H7 (cell line): ENCODE results near the gene PCGF3. TPM values are rescaled to one million over a fixed set of nuclear protein-coding genes. Genes with fewer than 3 reads are reported as not detected.
A peak's percentile ranks its signal among the peaks of the same experiment; 100 is the strongest.
"Not testable (repeated sequence)": the region's sequence is repeated elsewhere in the genome, so short reads cannot be mapped to it uniquely, and the experiment has no call there.

Experiments
- DNase-seq: peaks from one replicate; pipeline ENCODE4 v3.0.0; 2012
- H3K27me3 ChIP-seq: 2 replicates; pipeline ENCODE4 v1.6.0; 2011; ENCODE audit warnings: mild to moderate bottlenecking, low read length; ENCODE audit not compliant: control insufficient read depth, insufficient read depth
- H3K36me3 ChIP-seq: replicated peaks from 2 replicates; pipeline ENCODE4 v1.5.1; 2011; ENCODE audit warnings: low read length; ENCODE audit not compliant: control insufficient read depth, insufficient read depth
- H3K4me3 ChIP-seq: 2 replicates; pipeline ENCODE4 v1.5.1; 2011; ENCODE audit warnings: low read depth, mild to moderate bottlenecking, control low read depth, low read length, moderate library complexity; ENCODE audit not compliant: insufficient read depth
- total RNA-seq: library from RNA; depleted of rRNA; stranded (reverse); fragments of >200 nt; shearing (Covaris generic); gene quantifications from 2 replicates; pipeline ENCODE4 v1.2.3, GENCODE V29; 2014

Gene PCGF3
- total RNA-seq, 1 experiment from 2014 or later: 53.6 TPM

DNA sequence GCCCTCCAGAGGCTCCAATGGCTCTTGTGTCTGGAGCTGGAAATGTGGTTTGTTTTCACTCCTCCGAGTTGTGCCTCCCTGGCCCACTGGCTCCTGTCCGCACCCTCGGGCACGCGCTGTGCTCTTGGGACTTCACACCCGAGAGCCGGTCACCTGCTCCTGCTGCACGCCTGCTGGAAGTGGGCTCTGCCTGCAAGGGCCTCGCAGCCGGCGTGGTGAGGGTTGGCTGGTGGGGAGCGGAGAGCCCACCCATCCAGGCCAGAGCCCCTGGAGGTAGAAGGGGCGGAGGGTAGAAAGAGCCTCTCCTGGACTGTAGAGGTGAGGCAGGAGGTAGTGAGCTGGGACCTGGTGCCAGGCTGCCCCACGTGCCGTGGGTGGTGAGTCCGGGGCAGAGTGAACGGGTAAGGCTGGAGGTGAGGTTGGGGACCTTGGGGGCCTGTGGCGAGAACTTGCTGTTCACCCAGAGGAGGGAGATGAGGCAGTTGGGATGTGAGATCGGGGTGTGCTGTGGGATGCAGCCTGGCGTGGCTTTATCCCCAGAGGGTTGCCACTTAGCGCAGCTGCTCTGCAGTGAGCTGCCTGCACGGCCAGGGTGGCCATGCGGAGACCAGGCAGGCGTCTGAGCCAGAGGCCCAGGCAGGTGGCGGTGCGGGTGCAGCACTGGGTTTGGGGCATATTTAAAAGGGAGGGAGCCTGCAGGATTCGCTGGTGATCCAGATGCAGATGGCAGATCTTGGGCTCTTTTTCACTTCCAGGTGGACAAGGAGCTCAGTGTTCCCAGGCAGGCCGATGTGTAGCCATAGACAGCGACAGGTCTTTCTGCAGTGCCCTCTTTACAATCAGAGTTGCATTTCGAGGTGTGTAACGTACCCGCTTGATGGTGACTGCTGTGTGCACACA lies 48.8 kb downstream of the PCGF3 start:
- no peaks in the 10 kb centered on the region for H3K27me3 ChIP-seq
- H3K36me3 ChIP-seq: peaks cover 1% of the 10 kb centered on the region
- DNase-seq: no peak
- no peak overlapping the region for H3K4me3 ChIP-seq

DNA sequence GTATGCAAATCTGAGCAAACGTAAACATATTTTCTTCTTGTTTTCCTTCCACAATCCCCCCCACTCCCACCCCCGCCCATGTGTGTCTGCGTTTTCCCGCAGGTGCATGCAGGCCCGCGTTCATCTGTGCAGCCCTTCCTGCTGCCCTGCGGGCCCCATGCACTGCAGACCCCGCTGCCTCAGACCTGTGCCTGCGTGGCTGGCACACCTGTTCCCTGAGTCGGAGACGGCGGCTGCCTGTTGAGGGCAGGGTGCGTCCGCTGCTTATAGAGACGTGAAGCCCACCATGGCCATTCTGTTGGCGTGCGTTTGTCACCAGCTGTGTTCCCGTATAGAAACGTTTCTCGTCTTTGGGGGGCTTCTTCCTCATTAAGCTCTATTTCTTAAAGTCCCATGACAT lies 51.5 kb downstream of the PCGF3 start:
- DNase-seq: peak; percentile 23
- Histone ChIP-seq H3K36me3 (peaks cover 5% of the 10 kb centered on the region), H3K4me3 (no peak overlapping the region), H3K27me3 (no peaks in the 10 kb centered on the region)

DNA sequence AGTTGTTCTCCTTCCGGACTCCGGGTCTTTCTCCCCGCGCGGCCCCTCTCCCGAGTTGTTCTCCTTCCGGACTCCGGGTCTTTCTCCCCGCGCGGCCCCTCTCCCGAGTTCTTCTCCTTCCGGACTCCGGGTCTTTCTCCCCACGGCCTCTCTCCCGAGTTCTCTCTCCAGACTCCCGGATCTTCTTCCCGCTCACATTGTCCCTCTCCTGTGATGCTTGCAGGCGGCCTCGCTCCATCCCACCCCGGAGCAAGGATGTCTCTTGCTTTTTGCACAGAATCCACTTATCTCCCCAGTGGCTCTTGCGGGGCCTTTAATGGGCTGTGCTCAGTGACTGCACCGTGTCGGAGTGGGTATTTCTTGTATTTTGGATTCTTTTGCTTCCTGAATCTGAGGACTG lies 54.2 kb downstream of the PCGF3 start:
- H3K27me3 ChIP-seq, H3K4me3 ChIP-seq: not testable (repeated sequence)
- peaks cover 12% of the 10 kb centered on the region for H3K36me3 ChIP-seq
- DNase-seq: peak; percentile 70

DNA sequence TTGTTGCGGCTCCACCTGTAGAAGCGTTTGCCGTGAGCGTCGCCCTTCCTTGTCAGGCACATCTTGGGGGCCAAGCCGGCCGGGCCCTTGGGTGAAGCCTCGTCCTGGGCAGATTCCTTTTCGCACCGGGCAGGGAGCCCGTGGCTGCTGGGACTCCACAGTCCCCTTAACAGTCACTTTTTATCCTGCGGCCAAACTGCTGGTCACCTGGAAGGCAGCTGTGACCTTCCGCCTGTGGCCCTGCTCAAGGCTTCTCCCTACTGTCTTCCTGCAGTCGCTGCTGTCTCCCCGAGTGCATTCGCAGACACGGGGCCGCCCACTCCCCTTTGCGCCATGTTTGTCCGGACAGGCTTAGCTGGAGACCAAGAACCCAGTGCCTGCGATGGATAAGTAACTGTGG lies 55.0 kb downstream of the PCGF3 start:
- Histone ChIP-seq H3K4me3 (no peak overlapping the region), H3K36me3 (peaks cover 12% of the 10 kb centered on the region), H3K27me3 (no peaks in the 10 kb centered on the region)
- no peak for DNase-seq

DNA sequence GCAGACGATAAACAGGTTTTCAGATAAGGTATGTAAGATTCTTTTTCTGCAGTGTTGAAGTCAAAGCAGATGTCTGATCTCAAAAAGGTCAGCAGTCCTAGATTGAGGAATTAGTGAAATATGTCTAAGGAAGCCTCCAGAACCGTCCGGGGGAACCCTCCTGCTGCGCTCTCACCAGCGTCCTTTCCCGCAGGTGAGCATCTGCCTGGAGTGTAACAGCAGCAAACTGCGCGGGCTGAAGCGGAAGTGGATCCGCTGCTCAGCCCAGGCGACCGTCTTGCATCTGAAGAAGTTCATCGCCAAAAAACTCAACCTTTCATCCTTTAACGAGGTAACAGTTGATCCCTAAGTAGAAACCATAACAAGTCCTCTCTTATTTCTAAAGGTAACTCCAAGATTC lies 55.5 kb downstream of the PCGF3 start:
- H3K27me3 ChIP-seq: no peaks in the 10 kb centered on the region
- DNase-seq: peak; percentile 23
- peaks cover 14% of the 10 kb centered on the region for H3K36me3 ChIP-seq
- no peak overlapping the region for H3K4me3 ChIP-seq

DNA sequence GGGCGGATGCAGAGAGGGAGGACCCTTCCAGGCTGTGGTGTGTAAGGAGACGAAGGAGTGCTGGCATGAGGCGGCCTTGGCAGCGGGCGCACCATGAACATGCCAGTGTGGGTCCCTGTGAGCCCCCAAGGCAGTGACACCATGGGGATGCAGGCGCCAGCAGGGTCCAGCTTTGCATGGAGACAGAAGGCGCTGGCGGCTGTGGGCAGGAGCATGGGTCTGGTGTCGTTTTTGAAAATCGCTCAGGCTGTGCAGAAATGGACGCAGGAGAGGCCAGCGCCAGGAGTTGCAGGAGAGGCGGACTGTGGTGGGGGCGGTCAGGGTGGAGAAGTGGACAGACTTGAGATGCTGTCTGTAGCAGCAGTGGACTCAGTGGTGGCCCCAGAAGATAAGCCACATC lies 56.1 kb downstream of the PCGF3 start:
- peak; percentile 29 for DNase-seq
- H3K27me3 ChIP-seq: no peaks in the 10 kb centered on the region
- peaks cover 16% of the 10 kb centered on the region for H3K36me3 ChIP-seq
- no peak overlapping the region for H3K4me3 ChIP-seq

DNA sequence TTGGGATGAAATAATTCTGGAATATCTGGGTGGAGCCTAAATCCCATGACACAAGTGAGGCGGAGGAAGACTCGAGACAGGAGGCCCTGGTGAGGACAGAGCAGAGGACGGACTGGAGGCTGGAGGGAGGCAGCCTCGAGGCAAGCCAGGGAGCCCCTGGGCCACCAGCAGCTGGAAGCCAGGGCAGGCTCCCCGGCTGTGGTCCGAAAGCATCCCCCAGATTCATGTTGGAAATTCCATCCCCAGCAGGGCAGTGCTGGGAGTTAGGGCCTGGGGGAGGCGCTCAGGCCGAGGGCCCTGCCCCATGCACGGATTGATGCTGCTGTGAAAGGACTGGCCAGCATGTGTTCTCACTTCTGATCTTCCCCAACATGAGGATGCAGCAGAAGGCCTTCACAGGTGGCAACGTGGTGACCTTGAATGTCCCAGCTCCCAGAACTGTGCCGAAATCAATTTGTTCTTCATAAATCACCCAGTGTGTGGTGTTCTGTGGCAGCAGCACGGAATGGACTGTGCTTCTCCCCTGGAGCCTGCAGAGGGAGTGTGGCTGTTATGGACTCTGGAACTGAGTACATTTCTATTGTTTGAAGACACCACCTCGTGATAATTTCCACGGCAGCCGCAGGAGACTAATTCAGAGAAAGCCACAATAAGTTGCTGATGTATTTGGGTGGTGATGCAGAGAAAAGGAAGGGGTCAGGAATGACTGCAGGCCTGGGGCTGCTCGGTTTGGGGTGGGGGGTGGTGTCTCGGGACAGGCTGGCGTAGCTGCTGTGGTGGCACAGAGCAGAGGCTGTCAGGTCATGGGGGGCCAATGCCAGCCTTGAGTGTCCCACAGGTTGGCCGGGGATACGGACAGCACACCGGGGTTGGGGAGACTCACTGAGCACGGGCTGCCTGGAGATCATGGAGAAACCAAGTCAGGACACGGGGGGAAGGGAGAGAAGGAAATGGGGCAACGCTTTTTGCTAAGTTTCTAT lies 56.9 kb downstream of the PCGF3 start:
- no peaks in the 10 kb centered on the region for H3K27me3 ChIP-seq
- H3K4me3 ChIP-seq: no peak overlapping the region
- H3K36me3 ChIP-seq: peaks cover 18% of the 10 kb centered on the region
- peak; percentile 69 for DNase-seq

DNA sequence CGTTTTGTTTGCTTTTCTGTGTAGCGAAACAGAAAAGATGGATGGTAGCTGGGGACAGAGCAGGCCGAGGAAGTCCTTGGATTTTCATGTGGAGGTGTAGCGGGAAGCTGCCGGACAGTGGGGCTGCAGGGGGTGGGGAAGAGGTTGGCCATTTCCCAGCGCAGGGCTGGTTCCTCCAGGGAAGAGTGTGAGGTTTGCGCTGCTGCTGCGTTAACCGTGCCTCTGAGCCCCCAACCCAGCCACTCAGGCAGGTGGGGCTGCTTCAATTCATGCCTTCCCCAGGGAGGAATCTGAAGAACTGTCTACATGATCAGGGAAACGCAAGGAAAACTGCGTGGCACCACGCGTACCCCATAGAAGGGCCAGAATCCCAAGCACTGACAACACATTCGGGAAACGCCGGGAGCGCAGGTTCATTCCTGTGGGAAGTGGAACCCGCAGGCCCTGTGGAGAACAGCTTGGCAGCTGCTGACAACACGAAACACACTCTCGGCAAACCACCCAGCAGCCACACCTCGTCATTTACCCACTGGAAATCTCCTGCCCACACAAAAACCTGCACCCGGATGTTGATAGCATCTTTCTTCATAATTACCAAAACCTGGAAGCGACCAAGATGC lies 57.7 kb downstream of the PCGF3 start:
- peak; percentile 43 for DNase-seq
- H3K36me3 ChIP-seq: peaks cover 18% of the 10 kb centered on the region

DNA sequence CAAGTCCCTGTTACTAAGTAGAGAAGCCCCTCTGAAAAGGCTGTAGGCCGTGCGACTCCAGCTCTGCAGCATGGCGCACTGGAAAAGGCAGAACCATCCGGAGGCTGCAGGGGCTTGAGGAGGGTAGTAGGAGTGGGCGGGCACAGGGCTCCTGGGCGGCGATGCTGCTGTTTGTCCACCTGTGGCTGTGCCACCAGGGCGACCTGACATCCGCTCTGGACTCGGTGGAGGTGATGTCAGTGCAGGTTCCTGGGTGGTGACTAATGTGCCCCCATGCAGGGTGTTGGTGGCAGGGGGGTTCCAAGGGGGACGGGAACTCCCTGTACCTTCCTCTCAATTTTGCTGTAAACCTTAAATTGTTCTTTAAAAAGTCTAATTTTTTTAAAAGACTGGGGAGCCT lies 58.3 kb downstream of the PCGF3 start:
- peak; percentile 57 for DNase-seq
- H3K27me3 ChIP-seq: no peaks in the 10 kb centered on the region
- no peak overlapping the region for H3K4me3 ChIP-seq
- peaks cover 18% of the 10 kb centered on the region for H3K36me3 ChIP-seq

More for the DNA sequence above, 57.7 kb downstream of the PCGF3 start:
- Histone ChIP-seq H3K27me3 (no peaks in the 10 kb centered on the region), H3K4me3 (no peak overlapping the region)

DNA sequence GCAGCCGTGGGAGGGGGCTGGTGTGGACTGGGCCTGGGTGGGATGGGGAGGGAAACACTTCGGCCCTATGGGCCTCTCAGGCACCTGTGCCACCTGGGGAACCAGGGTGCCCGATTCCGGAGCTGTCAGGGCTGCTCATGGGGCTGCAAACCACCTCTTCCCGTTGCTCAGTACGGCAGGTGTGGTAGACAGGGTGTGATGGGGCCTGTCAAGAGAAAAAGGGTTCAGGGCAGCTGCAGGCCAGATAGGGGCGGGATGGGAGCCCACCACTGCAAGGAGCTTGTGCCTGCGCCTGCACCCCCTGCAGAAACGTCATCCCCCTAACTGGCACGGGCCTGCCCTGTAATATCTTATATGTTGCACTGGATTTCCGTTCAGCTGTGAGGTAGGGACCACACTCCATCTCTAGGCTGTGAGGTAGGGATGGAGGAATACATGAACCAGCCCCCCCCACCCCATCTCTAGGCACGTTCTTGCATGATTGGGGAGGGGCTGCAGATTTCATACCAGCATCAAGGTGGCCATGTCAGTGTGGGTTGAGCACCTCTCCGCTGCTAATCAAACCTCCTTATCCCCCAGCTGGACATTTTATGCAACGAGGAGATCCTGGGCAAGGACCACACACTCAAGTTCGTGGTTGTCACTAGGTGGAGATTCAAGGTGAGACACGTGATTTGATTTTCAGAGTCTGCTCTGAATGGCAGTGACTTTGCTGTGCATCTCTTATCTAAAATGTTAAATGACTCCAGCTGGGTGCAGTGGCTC lies 59.0 kb downstream of the PCGF3 start:
- no peaks in the 10 kb centered on the region for H3K27me3 ChIP-seq

DNA sequence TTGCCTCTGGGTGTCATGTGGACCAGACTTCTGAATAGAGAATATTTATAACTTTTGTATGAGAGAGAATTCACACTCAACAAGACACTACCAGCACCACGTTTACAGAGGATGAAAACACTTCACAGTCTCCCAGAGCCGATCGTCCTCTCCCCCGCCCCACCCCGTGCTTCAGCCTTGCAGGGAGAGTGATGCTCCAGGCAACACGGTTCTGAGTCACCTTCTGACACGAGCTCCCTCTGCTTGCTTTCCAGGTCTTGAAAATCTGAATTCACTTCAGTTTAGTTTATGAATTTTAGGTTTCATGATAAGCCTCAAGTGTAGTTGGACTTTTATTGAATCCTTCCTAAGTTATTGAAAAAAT lies 60.5 kb downstream of the PCGF3 start:
- Histone ChIP-seq H3K36me3 (peaks cover 20% of the 10 kb centered on the region), H3K4me3 (no peak overlapping the region), H3K27me3 (no peaks in the 10 kb centered on the region)
- DNase-seq: peak; percentile 62

More for the DNA sequence above, 59.0 kb downstream of the PCGF3 start:
- H3K4me3 ChIP-seq: no peak overlapping the region
- H3K36me3 ChIP-seq: peaks cover 19% of the 10 kb centered on the region
- peak; percentile 43 for DNase-seq

DNA sequence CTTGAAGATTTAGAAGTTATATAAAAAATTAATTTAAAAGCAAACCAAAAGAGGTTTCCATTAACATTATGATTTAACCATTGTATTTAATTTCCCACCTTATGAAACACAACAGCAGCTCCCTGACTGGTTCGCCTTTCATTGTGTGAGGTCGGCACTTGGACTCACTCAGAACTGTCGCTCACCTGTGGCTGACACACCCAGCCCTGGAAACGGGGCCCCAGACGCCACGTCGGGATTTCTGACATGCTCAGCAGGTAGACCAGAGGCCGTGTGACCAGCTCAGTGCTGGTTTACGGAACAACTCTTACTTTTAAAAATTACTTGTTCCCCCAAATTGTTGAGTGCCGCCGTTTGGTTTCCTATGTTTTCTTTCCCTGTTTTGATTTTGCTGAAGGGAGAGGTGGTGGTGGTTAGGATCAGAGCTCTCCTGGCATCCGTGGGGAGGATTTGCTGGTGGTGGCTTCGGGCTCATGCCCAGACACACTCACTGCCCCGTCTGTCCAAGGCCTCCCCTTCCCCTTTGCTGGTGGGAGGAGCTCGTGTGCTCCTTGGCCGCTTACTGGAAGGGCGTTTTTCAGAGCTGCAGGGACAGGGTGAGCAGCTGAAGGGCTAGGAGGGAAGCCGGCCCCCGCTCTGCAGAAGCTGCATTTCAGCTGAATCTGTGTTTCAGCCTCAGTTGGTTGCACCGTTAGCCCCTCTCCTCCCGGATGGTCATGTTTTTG lies 61.1 kb downstream of the PCGF3 start:
- no peak overlapping the region for H3K4me3 ChIP-seq
- peaks cover 20% of the 10 kb centered on the region for H3K36me3 ChIP-seq
- H3K27me3 ChIP-seq: no peaks in the 10 kb centered on the region
- peak; percentile 76 for DNase-seq

DNA sequence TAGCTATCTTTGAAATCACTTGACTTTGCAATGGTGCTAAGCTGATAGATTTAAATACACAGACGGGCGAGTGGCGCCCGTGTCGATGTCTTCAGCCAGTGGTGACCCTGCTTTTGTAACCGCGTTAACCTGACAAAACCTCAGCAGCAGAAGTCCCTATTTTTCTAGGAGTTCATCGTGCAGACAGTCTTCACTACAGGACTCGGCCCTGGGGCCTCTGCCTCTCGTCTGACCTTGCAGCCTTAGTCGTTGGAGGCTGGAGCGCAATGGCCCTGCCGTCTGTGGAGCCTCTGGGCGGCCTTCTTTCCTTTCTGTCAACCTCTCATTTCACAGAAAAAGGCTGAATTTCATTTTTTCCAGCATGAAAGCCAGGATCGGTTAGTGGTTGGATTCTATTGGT lies 62.4 kb downstream of the PCGF3 start:
- Histone ChIP-seq H3K27me3 (no peaks in the 10 kb centered on the region), H3K36me3 (peaks cover 20% of the 10 kb centered on the region), H3K4me3 (no peak overlapping the region)
- peak; percentile 44 for DNase-seq
